H1 (cell line): ENCODE results near the gene PTPRD. TPM values are rescaled to one million over a fixed set of nuclear protein-coding genes. Genes with fewer than 3 reads are reported as not detected.

Source experiments
- CHD1 ChIP-seq: IDR thresholded peaks from 2 replicates; pipeline ENCODE4 v1.6.1; 2012; ENCODE audit warnings: low read depth, low read length, improper control_type of control experiment
- TEAD4 ChIP-seq: IDR thresholded peaks from 2 replicates; pipeline ENCODE4 v1.6.1; 2012; ENCODE audit warnings: low read depth, low read length, inconsistent platforms, mixed read lengths
- polyA plus RNA-seq, 7 experiments: library from polyadenylated mRNA; depleted of rRNA in 3 of 7; stranded (reverse) in 5 of 7; unstranded in 2 of 7; fragments of >200 nt in 5 of 7; fragments of 200-250 nt in 2 of 7; gene quantifications; 1 replicate in 5 of 7; 2 replicates in 1 of 7; 4 replicates in 1 of 7; pipeline versions ENCODE4 v1.2.1 to v1.2.3, GENCODE V29; 2011 to 2013; ENCODE audit warnings: missing spikeins in 2 of 7, mixed read lengths in 2 of 7
- total RNA-seq: library from RNA; stranded (reverse); fragmentation: NEBNext Ultra II Directional; extraction: Animal tissue kit (Norgen Biotek cat#: 25700); gene quantifications from 2 replicates; pipeline ENCODE4 v1.2.1, GENCODE V29; 2021

Gene PTPRD
- total and polyA plus RNA-seq, 2 of the 8 experiments (the other 6 are each of a cell fraction or from before 2014, with no cell fraction given), result 17.2 to 77.0 TPM

- TF ChIP-seq TEAD4 (no peak), CHD1 (no peak)
These were observed 820.5 kb downstream of the PTPRD start (continued) for GRCh38 chr9:9792144-9792857.
